D721Med (cell line): ENCODE results near the gene PCGF3.
A peak's percentile ranks its signal among the peaks of the same experiment; 100 is the strongest.

Source experiments
- DNase-seq: peaks from one replicate; pipeline ENCODE4 v3.0.0; 2011; ENCODE audit warnings: low spot score; ENCODE audit not compliant: insufficient read length
- FAIRE-seq: peaks from 2 replicates; lab custom pipeline; 2011; peaks lifted over from hg19 to GRCh38; lab: Jason Lieb, UNC
- CTCF ChIP-seq: IDR thresholded peaks from 2 replicates; pipeline ENCODE4 v1.5.1; 2012; ENCODE audit warnings: mild to moderate bottlenecking, control low read depth; ENCODE audit not compliant: insufficient read depth; ENCODE audit errors: missing control alignments

The PCGF3 gene

GRCh38 chr4:660401-660800 is 45.2 kb upstream of the PCGF3 start:
- FAIRE-seq (no peak), DNase-seq (no peak)
- no peak for TF ChIP-seq CTCF

- FAIRE-seq (no peak), DNase-seq (no peak)
- TF ChIP-seq CTCF: no peak
Observed at GRCh38 chr4:661231-661630, 44.4 kb upstream of the PCGF3 start.

- no peak for DNase-seq
- FAIRE-seq: no peak
- no peak for TF ChIP-seq CTCF
Observed at GRCh38 chr4:661881-662761, 43.5 kb upstream of the PCGF3 start.

GRCh38 chr4:663046-663437 is 42.6 kb upstream of the PCGF3 start:
- FAIRE-seq (no peak), DNase-seq (no peak)
- TF ChIP-seq CTCF: no peak

- TF ChIP-seq CTCF: no peak
- peak; percentile 95 for DNase-seq
- FAIRE-seq: no peak
Observed at GRCh38 chr4:663438-664428, 41.9 kb upstream of the PCGF3 start.

GRCh38 chr4:664713-665231 is 40.9 kb upstream of the PCGF3 start:
- no peak for FAIRE-seq
- no peak for TF ChIP-seq CTCF
- no peak for DNase-seq
